B cell (primary cell): Measurements from ENCODE around the gene TRMT61A. TPM values are rescaled to one million over a fixed set of nuclear protein-coding genes. Genes with fewer than 3 reads are reported as not detected.
A peak's percentile ranks its signal among the peaks of the same experiment; 100 is the strongest.

ENCODE experiments used
- ATAC-seq: fragments of 200-7000 bp; cut with Tn5 transposase; one replicate; pipeline ENCODE4 v1.10.0; 2021; ENCODE audit warnings: low read depth, mild to moderate bottlenecking, moderate number of reproducible peaks, moderate library complexity
- CTCF ChIA-PET: fragments of 350-600 bp; sonication (Branson Sonifier 250); formaldehyde crosslinking; loops from one replicate; lab custom pipeline; 2021; ENCODE audit warnings: antibody characterized with exemption, inconsistent platforms; lab: Charles Lee
- POLR2A ChIA-PET: fragments of 350-600 bp; sonication (Branson Sonifier 250); formaldehyde crosslinking; loops from one replicate; lab custom pipeline; 2021; ENCODE audit warnings: antibody characterized with exemption; lab: Charles Lee
- DNase-seq: peaks from one replicate; pipeline ENCODE4 v3.0.0; 2013
- H2AFZ ChIP-seq: 2 replicates; pipeline ENCODE4 v1.6.1; 2012; ENCODE audit warnings: mild to moderate bottlenecking, low read depth, low read length; ENCODE audit not compliant: insufficient read depth, poor library complexity, severe bottlenecking
- H3K27ac ChIP-seq, 2 donors: 1 replicate in 1 of 2; 2 replicates in 1 of 2; pipeline ENCODE4 v1.5.1; 2012 to 2013; ENCODE audit warnings: low read length in 2 of 2, mild to moderate bottlenecking in 2 of 2, moderate library complexity in 1 of 2
- H3K27me3 ChIP-seq, 4 experiments: fragments of 200-600 bp in 1 of 4; sonication (generic) in 1 of 4; replicated peaks in 1 of 4; 1 replicate in 2 of 4; 2 replicates in 2 of 4; pipeline versions ENCODE4 v1.6.1 to v1.7.0; 2013 to 2016; ENCODE audit warnings: low read length in 3 of 4, mild to moderate bottlenecking in 2 of 4, mixed read lengths in 1 of 4, moderate library complexity in 1 of 4; ENCODE audit not compliant: insufficient read depth in 4 of 4, control insufficient read depth in 3 of 4; ENCODE audit errors: control extremely low read depth in 1 of 4
- H3K36me3 ChIP-seq, 2 experiments: replicated peaks in 1 of 2; 1 replicate in 1 of 2; 2 replicates in 1 of 2; pipeline versions ENCODE4 v1.6.1 to v1.7.1; 2013; ENCODE audit warnings: low read length in 1 of 2; ENCODE audit not compliant: insufficient read depth in 2 of 2, control insufficient read depth in 1 of 2; ENCODE audit errors: control extremely low read depth in 1 of 2, extremely low read depth in 1 of 2
- H3K4me1 ChIP-seq, 2 donors: fragments of 200-600 bp in 1 of 2; sonication (generic) in 1 of 2; 1 replicate in 1 of 2; 2 replicates in 1 of 2; pipeline versions ENCODE4 v1.5.1 to v1.6.1; 2013 to 2017; ENCODE audit warnings: low read length in 2 of 2; ENCODE audit not compliant: control insufficient read depth in 2 of 2, insufficient read depth in 2 of 2
- H3K4me2 ChIP-seq: replicated peaks from 2 replicates; pipeline ENCODE3; 2012; ENCODE audit warnings: mild to moderate bottlenecking, low read depth, low read length; ENCODE audit not compliant: poor library complexity, severe bottlenecking
- H3K4me3 ChIP-seq, 5 experiments: fragments of 200-600 bp in 1 of 5; sonication (generic) in 1 of 5; 1 replicate in 3 of 5; 2 replicates in 2 of 5; pipeline versions ENCODE4 v1.5.1 to v1.7.0; 2011 to 2016; ENCODE audit warnings: low read length in 4 of 5, mild to moderate bottlenecking in 4 of 5, low read depth in 2 of 5, control low read depth in 1 of 5, moderate library complexity in 1 of 5; ENCODE audit not compliant: insufficient read depth in 1 of 5; ENCODE audit errors: control extremely low read depth in 1 of 5, extremely low read depth in 1 of 5
- H3K79me2 ChIP-seq: fragments of 200-600 bp; sonication (generic); one replicate; pipeline ENCODE4 v1.6.0; 2016; ENCODE audit warnings: low read length; ENCODE audit not compliant: control insufficient read depth, insufficient read depth
- H3K9ac ChIP-seq: fragments of 200-600 bp; sonication (generic); 2 replicates; pipeline ENCODE4 v1.6.1; 2017; ENCODE audit warnings: mild to moderate bottlenecking, low read length, moderate library complexity
- H3K9me3 ChIP-seq, 3 donors: one replicate each; pipeline versions ENCODE4 v1.6.1 to v1.7.1; 2013; ENCODE audit warnings: low read length in 2 of 3; ENCODE audit not compliant: control insufficient read depth in 2 of 3, insufficient read depth in 1 of 3; ENCODE audit errors: control extremely low read depth in 1 of 3
- H4K20me1 ChIP-seq: 2 replicates; pipeline ENCODE4 v1.6.0; 2012; ENCODE audit warnings: mild to moderate bottlenecking, low read length; ENCODE audit not compliant: insufficient read depth, control insufficient read depth, poor library complexity, severe bottlenecking
- H3K27ac Mint-ChIP-seq: one replicate; pipeline ENCODE4 v1.8.0; 2021; ENCODE audit warnings: mixed read lengths
- H3K27me3 Mint-ChIP-seq: one replicate; pipeline ENCODE4 v1.8.0; 2021; ENCODE audit warnings: mixed read lengths
- H3K4me1 Mint-ChIP-seq: one replicate; pipeline ENCODE4 v1.8.0; 2021; ENCODE audit warnings: mixed read lengths
- H3K4me3 Mint-ChIP-seq: one replicate; pipeline ENCODE4 v1.8.0; 2021; ENCODE audit warnings: mixed read lengths
- H3K9me3 Mint-ChIP-seq: one replicate; pipeline ENCODE4 v1.8.0; 2022; ENCODE audit warnings: mixed read lengths; ENCODE audit not compliant: insufficient read depth
- CTCF ChIP-seq: fragments of 200-600 bp; IDR thresholded peaks from one replicate; pipeline ENCODE4 v1.8.0; 2022; ENCODE audit warnings: antibody characterized with exemption, mild to moderate bottlenecking
- EZH2 ChIP-seq: IDR thresholded peaks from 2 replicates; pipeline ENCODE4 v1.6.1; 2012; ENCODE audit warnings: borderline replicate concordance, low read depth, mild to moderate bottlenecking, moderate library complexity, low read length; ENCODE audit not compliant: insufficient read depth, poor library complexity, severe bottlenecking
- WGBS: methylation state at CpG from one replicate; pipeline ENCODE4 v1.1.5; 2013; ENCODE audit warnings: missing lambda C conversion rate; ENCODE audit not compliant: insufficient coverage; 5-methylcytosine and 5-hydroxymethylcytosine counted together
- intact Hi-C: fragments of 100-400 bp; cut with micrococcal nuclease; formaldehyde crosslinking; loops from one replicate; pipeline ENCODE4 v1.10.0; 2022
- polyA plus RNA-seq: library from polyadenylated mRNA; depleted of rRNA; stranded (reverse); fragments of >200 nt; gene quantifications from 2 replicates; pipeline ENCODE4 v1.2.3, GENCODE V29; 2012
- total RNA-seq, 2 donors: library from RNA; stranded (reverse); fragments of 120-200 nt in 1 of 2; gene quantifications; 1 replicate in 1 of 2; 2 replicates in 1 of 2; pipeline versions ENCODE4 v1.2.3 to v1.2.4, GENCODE V29; 2013 to 2022

TRMT61A gene
- total and polyA plus RNA-seq, 2 donors (not counting 1 experiment from before 2014, with no cell fraction given) = 9.5 to 18.4 TPM

GRCh38 chr14:103558071-103558882, 29.3 kb downstream of the TRMT61A start:
- no peak for ATAC-seq
- H2AFZ ChIP-seq = no peak overlapping the region
- 96% methylated on average over 13 of the region's 16 CpGs for WGBS
- H3K27ac Mint-ChIP-seq = no peak overlapping the region
- CTCF ChIA-PET = interaction anchor here (1.0 to 3.1 kb wide), 7 partner anchors 10 to 122 kb away, joined by 3 to 16 read pairs (median 3); no protein-coding TSS in a partner anchor
- peaks cover 17% of the 10 kb centered on the region in 2 donors for H3K4me1 ChIP-seq
- H3K9me3 ChIP-seq = no peaks in the 10 kb centered on the region
- H3K27ac ChIP-seq = no peak overlapping the region
- intact Hi-C loops = no loop called here
- POLR2A ChIA-PET = no interaction called here
- no peak overlapping the region for H3K9ac ChIP-seq
- H3K27me3 ChIP-seq = no peaks in the 10 kb centered on the region
- peaks cover 0 to 34% of the 10 kb centered on the region in 2 experiments for H3K36me3 ChIP-seq
- no peak for DNase-seq
- peak overlapping the region; percentile 19 for H3K4me3 Mint-ChIP-seq
- H3K9me3 Mint-ChIP-seq = no peaks in the 10 kb centered on the region
- no peaks in the 10 kb centered on the region for H3K27me3 Mint-ChIP-seq
- TF ChIP-seq CTCF = no peak
- TF ChIP-seq EZH2 = no peak
- no peak overlapping the region for H3K4me2 ChIP-seq
- peaks cover 50% of the 10 kb centered on the region for H4K20me1 ChIP-seq
- no peak overlapping the region for H3K4me3 ChIP-seq
- H3K4me1 Mint-ChIP-seq = peaks cover 50% of the 10 kb centered on the region
- H3K79me2 ChIP-seq = peaks cover 76% of the 10 kb centered on the region

- POLR2A ChIA-PET = interaction anchor here (0.6 kb wide), 1 partner anchor 100 kb away, joined by 3 read pairs; no protein-coding TSS in a partner anchor
- CTCF ChIA-PET = interaction anchor here (1.1 to 3.1 kb wide), 2 partner anchors 11 to 13 kb away, joined by 3 to 16 read pairs; no protein-coding TSS in a partner anchor
- H3K9ac ChIP-seq = no peak overlapping the region
- intact Hi-C loops = loop anchor here (5.0 to 10.0 kb wide), 2 partner anchors 167 to 225 kb away; partner anchors contain the start of gene EIF5
- peaks cover 27 to 28% of the 10 kb centered on the region in 2 donors for H3K4me1 ChIP-seq
- Mint-ChIP-seq H3K27ac (no peak overlapping the region), H3K4me3 (no peak overlapping the region), H3K4me1 (peaks cover 60% of the 10 kb centered on the region), H3K9me3 (no peaks in the 10 kb centered on the region), H3K27me3 (no peaks in the 10 kb centered on the region)
- ATAC-seq (no peak), DNase-seq (no peak)
- H3K36me3 ChIP-seq = peaks cover 0 to 32% of the 10 kb centered on the region in 2 experiments
- H3K9me3 ChIP-seq = no peaks in the 10 kb centered on the region
- peaks cover 50% of the 10 kb centered on the region for H4K20me1 ChIP-seq
- 93% methylated on average over 9 of the region's 9 CpGs for WGBS
- no peak overlapping the region for H2AFZ ChIP-seq
- no peak for TF ChIP-seq EZH2
- TF ChIP-seq CTCF = no peak
- no peaks in the 10 kb centered on the region for H3K27me3 ChIP-seq
- no peak overlapping the region for H3K27ac ChIP-seq
- H3K79me2 ChIP-seq = peaks cover 77% of the 10 kb centered on the region
- no peak overlapping the region for H3K4me2 ChIP-seq
- no peak overlapping the region for H3K4me3 ChIP-seq
These were observed 30.8 kb downstream of the TRMT61A start for GRCh38 chr14:103559766-103560165.
